GM13976 (cell line): ENCODE data around the gene KSR1.

Experiments used
- DNase-seq: peaks from one replicate; pipeline ENCODE4 v3.0.0; 2012; ENCODE audit warnings: low spot score
- CTCF ChIP-seq: IDR thresholded peaks from 2 replicates; pipeline ENCODE4 v1.5.1; 2012; ENCODE audit warnings: borderline replicate concordance, mild to moderate bottlenecking; ENCODE audit not compliant: insufficient read depth; ENCODE audit errors: extremely low read depth, missing control alignments, control extremely low read depth
- in situ Hi-C: fragments of 300-500 bp; cut with MboI; formaldehyde crosslinking; loops from one replicate; pipeline ENCODE4 v1.12.0; 2022; ENCODE audit warnings: low sequenced_read_pairs, mixed read lengths, inconsistent platforms; ENCODE audit not compliant: unreplicated experiment

The KSR1 gene

DNA sequence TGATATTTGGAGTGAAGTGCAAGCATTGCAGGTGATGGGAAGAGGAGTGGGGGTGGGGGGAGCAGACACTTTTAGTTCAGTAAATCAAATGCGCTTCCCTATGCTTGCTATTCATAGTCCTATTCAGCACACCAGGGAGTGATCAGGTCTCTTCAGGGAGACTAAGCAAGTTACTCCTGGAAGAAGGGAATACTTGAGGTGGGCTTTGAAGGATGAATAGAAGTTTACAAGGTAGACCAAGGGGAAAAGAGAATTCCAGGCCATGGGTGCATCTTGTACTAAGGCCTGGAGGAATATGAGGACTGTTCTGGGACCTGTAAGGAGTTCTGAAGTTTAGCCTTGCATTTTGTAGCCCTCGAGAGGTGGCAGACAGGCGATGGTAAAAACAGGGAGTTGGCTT is 134.6 kb downstream of the KSR1 start:
- in situ Hi-C loops, result loop anchor here (10.0 to 25.0 kb wide), 3 partner anchors 136 to 529 kb away; partner anchors contain the start of gene KSR1
- no peak for DNase-seq
- TF ChIP-seq CTCF, result no peak

DNA sequence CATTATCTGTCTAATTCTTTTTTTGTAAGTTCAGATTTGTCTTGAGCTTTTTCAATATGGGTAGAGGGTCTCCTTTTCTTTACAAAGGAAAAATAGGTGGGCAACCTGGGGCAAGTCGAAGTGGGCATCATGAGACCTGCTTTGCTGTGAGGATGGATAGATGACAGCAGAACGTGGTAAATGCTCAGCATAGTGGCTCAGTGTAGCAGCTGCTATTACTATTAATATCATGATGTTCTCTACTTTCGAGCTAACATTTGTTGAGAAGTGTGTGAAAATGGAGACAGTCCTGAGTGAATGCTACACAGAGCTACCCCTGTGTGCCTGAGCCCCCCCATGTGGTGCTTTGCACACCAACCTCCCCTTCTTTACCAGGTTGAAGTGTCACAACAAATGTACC is 135.7 kb downstream of the KSR1 start:
- no peak for TF ChIP-seq CTCF

GRCh38 chr17:27593232-27593856 is 137.1 kb downstream of the KSR1 start:
- in situ Hi-C loops, result loop anchor here (10.0 to 25.0 kb wide), 3 partner anchors 139 to 531 kb away; partner anchors contain the start of gene KSR1
- DNase-seq, result no peak
- no peak for TF ChIP-seq CTCF

More for the DNA sequence above, 135.7 kb downstream of the KSR1 start:
- no peak for DNase-seq
- in situ Hi-C loops, result loop anchor here (10.0 to 25.0 kb wide), 3 partner anchors 137 to 530 kb away; partner anchors contain the start of gene KSR1

DNA sequence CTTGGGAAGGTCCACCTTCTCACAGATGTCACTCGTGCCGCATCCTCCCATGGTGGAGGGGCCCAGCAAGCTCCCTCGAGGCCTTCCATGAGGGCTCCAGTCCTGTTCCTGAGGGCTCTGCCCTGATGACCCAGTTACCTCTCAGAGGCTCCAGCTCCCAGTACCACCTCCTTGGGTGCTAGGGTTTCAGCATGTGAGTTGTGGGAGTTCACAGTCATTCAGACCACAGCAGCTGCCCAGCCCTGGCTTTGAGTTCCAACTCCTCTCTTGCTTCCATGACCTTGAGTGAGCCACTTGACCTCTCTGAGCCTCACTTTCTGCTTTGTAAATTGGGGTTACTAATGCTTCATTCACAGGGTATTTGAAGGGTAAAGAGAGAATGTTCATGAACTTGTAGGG is 137.6 kb downstream of the KSR1 start:
- in situ Hi-C loops, result loop anchor here (10.0 to 25.0 kb wide), 3 partner anchors 139 to 532 kb away; partner anchors contain the start of gene KSR1

DNA sequence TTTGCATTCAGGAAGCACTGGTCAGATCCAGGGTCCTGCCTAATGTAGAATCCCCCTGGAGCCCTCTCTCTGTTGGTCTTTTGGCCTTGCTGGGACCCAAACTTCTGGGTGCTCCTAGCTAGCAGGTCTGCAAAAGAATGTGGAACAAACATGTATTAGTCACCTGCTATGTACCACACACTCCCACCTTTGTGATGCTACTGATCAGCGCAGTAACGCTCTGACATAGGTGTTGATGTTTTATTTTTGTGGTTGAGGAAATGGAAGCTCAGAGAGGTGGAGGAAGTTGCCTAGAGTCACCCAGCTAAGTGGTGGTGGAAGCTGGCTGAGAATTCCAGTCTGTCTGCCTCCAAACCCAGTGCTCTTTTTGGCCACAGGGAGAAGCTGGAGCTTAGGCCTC is 139.0 kb downstream of the KSR1 start:
- TF ChIP-seq CTCF, result no peak
- DNase-seq, result no peak
- in situ Hi-C loops, result loop anchor here (10.0 to 25.0 kb wide), 3 partner anchors 140 to 533 kb away; partner anchors contain the start of gene KSR1

More for the DNA sequence above, 137.6 kb downstream of the KSR1 start:
- TF ChIP-seq CTCF, result no peak
- no peak for DNase-seq

DNA sequence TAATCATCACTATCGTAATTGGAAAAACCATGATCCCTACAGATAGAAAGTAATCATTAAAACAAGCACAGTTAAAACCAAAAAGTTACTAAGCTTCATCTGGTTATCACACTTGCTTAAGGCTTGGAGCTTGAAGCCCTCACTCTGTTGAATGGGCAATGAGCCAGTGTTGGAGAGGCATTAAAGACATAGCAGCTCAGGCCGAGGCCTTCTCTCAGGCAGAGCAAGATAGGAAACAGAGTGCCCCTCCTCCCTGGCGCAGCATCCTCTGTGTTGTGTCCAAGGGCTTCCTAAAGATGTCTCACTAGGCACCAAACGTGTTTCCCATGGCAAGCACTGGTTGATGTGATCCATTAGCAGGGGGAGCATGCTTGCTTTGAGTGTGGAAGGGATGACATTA is 139.8 kb downstream of the KSR1 start:
- in situ Hi-C loops, result loop anchor here (10.0 to 25.0 kb wide), 3 partner anchors 141 to 534 kb away; partner anchors contain the start of gene KSR1
- no peak for DNase-seq
- TF ChIP-seq CTCF, result no peak
